Stimulated activated naive CD4-positive, alpha-beta T cell (primary cell): ENCODE results near the gene LAMP1.
"Not testable (repeated sequence)": the region's sequence is repeated elsewhere in the genome, so short reads cannot be mapped to it uniquely, and the experiment has no call there.

Experiments used
- DNase-seq, 6 experiments: peaks; one replicate each; lab custom pipeline; 2025; lab: John Stamatoyannopoulos, UW

Gene LAMP1

GRCh38 chr13:113297370-113298042 is 467 bp downstream of the LAMP1 start:
- peak; percentile 26 to 80 (median 58) for DNase-seq

DNA sequence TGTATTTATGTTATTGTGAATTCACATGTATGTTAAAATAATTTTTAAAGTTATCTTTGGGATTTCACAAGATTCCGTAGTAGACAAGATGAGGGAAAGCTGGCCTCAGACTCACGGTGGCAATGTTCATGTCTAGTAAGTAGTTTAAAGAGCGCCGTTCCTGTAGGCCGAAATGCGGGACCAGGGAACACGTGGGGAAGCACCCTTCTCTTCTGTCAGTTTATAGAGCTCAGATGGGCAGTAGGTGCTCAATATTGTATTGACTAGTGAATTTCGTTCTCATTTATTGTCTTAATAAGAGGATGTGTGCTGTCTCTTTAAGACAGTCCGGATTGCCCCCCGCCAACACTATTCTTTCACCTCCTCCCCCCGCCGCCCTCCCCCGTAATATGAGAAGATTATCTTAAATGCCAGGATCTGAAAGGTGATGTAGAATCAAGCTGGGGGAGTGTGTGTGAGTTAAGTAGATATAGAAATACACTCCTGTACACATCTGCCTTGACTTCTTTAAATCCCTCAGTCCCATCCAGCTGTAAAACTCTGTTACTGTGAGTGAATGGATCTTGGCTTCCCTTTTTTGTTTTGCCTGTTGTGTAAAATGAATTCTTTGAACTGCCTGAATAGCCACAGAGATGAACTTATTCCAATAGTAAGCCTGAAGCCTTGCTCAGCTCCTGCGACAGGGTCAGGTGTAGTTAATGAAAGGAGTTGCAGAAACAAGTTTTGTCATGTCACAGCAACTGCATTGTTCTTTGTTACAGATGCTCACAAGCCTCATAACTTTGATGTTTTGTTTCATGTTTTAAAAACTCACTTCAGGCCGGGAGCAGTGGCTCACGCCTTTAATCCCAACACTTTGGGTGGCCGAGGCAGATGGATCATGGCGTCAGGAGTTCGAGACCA is 1.3 kb downstream of the LAMP1 start:
- DNase-seq: no peak

GRCh38 chr13:113299951-113300350 is 2.9 kb downstream of the LAMP1 start:
- DNase-seq: no peak

GRCh38 chr13:113302986-113303385 is 5.9 kb downstream of the LAMP1 start:
- DNase-seq: no peak

DNA sequence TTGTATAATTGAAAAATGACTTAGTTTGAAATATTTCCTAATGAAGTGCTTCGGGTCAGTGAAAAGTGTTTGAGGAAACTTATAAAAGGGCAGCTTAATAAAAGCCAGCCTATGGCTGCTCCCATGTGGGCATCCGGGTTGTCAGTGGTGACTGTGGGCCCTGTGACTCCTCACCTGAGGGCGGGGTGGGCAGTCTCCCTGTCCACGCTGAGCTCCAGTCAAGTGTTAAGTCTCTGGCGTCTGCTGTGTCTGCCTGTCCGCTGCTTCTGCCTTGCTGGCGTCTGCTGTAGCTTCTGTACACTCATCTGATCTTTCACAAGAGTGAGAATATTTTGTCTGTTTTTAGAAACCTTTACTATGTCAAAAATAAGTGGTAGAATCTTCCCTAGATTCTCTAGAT is 7.1 kb downstream of the LAMP1 start:
- DNase-seq: no peak

DNA sequence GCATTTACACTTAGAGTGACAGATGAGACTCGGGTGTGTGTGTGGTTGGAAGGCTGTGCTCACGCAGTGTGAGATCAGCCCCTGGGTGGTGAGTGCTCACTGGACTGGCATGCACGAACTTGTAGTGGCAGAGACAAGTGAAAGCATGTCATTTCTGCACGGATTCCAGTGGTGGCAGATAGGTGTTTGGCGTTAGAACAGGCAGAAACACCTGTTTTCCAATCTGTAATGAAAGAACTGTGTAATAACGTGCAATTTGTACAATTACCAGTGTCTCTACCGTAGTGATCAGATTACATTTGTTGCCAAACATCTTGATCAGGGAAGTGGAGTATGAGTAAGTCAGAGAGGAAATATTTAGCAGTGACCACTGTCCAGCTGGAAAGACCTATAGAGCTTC is 8.2 kb downstream of the LAMP1 start:
- DNase-seq: no peak

DNA sequence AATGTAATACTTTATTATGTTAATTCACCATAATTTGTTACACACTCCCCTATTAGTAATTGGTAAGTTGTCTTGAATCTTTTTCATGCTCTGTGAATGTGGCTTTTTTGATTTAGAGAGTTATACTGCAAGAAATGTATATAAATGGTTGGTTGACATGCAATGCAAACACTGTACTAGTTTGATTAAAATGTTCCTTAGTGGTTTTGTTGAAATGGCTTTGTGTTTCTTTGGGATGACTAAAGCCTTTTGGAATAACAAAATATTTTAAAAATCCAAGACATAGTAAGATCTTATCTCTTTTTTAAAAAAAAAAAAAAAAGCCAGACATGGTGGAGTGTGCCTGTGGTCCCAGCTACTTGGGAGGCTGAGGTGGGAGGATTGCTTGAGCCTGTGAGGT is 10.5 kb downstream of the LAMP1 start:
- DNase-seq: no peak

DNA sequence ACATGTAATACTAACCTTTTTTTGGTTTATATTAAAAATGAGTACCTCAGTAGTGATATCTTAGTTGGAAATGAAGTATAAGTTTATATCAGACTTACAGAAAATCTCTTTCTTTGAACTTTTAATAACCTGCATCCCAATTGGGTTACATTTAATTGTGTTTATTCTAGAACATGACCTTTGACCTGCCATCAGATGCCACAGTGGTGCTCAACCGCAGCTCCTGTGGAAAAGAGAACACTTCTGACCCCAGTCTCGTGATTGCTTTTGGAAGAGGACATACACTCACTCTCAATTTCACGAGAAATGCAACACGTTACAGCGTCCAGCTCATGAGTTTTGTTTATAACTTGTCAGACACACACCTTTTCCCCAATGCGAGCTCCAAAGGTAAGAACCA is 12.4 kb downstream of the LAMP1 start:
- DNase-seq: no peak

DNA sequence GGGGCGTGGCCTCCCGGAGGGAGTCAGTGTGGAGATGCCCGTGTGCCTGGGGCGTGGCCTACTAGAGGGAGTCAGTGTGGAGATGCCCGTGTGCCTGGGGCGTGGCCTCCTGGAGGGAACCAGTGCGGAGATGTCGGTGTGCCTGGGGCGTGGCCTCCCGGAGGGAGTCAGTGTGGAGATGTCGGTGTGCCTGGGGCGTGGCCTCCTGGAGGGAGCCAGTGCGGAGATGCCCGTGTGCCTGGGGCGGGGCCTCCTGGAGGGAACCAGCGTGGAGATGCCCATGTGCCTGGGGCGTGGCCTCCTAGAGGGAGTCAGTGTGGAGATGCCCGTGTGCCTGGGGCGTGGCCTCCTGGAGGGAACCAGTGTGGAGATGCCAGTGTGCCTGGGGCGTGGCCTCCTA is 17.1 kb downstream of the LAMP1 start:
- not testable (repeated sequence) for DNase-seq

DNA sequence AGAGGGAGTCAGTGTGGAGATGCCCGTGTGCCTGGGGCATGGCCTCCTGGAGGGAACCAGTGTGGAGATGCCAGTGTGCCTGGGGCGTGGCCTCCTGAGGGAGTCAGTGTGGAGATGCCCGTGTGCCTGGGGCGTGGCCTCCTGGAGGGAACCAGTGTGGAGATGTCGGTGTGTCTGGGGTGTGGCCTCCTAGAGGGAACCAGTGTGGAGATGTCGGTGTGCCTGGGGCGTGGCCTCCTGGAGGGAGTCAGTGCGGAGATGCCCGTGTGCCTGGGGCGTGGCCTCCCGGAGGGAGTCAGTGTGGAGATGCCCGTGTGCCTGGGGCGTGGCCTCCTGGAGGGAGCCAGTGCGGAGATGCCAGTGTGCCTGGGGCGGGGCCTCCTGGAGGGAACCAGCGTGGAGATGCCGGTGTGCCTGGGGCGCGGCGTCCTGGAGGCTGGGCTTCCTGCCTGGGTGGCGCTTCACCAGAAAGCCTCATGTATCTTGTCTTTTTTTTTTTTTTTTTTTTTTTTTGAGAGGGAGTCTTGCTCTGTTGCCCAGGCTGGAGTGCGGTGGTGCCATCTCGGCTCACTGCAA is 17.9 kb downstream of the LAMP1 start:
- DNase-seq: not testable (repeated sequence)

- DNase-seq: no peak
Measured at GRCh38 chr13:113315992-113316391, 19.0 kb downstream of the LAMP1 start.

DNA sequence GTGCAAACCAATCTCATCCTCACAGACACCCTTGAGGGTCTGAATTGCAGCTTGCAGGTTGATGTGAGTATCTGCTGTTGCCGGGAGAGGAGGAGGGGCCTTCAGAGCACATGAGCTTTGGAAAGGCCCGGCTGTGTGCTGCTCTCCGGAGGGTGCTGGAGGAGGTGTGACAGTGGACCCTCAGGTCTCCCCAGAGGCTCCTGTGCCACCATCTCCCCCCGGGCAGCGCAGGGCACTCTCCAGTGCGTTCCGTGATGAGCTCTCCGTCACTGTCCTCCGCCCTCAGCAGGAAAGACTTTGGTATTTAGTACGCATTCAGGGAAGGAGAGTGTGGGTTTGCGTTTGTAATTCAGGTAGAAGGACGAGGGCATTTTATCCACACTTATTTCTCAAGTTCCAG is 20.0 kb downstream of the LAMP1 start:
- no peak for DNase-seq

DNA sequence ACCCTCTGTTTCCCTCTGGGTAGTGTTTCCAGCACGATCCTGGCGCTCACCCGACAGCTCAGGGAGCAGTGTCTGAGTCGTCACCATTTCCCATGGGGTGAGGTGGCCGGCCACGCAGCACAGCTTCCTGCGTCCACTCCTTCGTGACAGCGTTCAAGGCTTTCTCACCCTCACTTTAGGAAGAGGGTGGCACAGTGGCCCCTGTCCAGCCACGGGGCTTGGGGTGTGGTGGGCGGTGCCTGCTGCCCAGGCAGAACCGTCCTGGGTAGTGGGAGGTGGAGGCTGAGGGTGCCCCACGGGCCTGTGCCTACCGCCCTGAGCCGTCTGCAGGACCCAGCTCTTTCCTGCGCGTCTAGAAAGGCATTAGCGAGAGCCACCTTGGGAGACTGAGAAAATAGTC is 21.9 kb downstream of the LAMP1 start:
- DNase-seq: no peak

- DNase-seq: no peak
Measured at GRCh38 chr13:113319371-113319770, 22.3 kb downstream of the LAMP1 start.

DNA sequence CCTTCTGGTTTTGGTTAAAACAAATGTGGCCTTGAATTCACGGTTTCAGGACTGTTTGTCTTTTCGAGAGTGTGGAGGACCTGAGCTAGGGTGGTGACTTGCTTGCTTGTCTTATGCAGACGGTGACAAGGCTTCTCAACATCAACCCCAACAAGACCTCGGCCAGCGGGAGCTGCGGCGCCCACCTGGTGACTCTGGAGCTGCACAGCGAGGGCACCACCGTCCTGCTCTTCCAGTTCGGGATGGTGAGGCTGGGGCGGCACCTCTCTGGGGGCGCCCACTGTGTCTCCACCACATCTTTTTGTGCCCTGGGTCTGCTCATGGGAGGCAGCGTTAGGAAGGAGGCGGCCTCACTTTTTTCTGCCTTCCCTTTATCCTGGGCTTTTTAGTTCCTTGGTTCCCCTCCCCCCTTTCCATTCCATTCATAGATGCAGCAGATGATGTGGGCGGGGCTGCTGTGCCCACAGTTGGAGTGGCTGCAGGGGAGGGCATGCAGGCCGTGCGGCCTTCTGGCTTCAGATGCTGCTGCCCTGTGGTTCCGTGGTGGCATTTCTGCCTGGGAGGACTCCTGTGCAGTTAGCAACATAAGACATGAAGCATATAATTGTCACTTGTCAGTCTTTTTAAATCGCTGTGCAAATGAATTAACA is 23.3 kb downstream of the LAMP1 start:
- no peak for DNase-seq

DNA sequence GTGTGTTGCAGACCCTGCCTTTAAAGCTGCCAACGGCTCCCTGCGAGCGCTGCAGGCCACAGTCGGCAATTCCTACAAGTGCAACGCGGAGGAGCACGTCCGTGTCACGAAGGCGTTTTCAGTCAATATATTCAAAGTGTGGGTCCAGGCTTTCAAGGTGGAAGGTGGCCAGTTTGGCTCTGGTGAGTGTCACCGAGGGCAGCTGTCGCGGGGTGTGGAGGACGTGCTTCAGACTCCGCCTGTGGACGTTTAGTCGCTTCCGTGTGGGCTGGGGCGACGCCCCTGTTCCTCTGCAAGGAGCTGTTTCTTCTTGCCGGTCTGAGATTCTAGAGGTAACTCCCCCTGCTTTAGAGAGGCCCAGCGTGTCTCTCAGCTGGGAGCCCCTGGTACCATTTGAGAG is 24.5 kb downstream of the LAMP1 start:
- DNase-seq: no peak

GRCh38 chr13:113322043-113322461 is 25.0 kb downstream of the LAMP1 start:
- DNase-seq: no peak

DNA sequence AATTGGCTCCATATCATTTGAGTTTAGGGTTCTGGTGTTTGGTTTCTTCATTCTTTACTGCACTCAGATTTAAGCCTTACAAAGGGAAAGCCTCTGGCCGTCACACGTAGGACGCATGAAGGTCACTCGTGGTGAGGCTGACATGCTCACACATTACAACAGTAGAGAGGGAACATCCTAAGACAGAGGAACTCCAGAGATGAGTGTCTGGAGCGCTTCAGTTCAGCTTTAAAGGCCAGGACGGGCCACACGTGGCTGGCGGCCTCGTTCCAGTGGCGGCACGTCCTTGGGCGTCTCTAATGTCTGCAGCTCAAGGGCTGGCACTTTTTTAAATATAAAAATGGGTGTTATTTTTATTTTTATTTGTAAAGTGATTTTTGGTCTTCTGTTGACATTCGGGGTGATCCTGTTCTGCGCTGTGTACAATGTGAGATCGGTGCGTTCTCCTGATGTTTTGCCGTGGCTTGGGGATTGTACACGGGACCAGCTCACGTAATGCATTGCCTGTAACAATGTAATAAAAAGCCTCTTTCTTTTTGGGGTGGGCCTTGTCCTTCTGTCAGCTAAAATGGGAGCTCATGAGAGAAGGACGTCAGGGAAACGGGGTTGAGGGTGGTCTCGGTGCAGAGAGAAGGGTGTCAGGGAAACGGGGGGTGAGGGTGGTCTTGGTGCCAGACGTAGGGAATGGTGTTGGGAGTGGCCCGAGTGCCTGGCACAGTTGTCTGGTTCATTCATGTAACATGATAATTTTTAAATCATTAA is 26.0 kb downstream of the LAMP1 start:
- no peak for DNase-seq

GRCh38 chr13:113323869-113324268 is 26.8 kb downstream of the LAMP1 start:
- no peak for DNase-seq

DNA sequence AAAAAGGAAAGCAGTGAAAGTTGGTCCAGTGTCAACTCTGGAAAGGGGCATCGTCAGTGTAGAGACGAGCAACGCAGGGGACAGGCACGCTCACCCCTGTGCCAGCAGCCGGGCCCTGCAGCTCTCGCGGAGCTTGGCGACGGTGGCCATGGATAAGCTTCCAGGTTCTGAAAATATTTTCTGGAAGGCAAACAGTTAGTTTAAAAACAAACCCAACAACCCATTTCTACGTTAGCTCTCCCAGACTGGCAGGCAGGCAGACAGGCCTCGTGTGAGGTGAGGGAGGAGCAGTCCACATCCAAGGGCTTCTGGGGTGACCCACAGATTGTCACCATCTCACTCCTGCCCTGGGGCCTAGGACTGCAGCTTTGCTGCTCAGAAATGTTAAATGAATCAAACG is 27.4 kb downstream of the LAMP1 start:
- DNase-seq: no peak

GRCh38 chr13:113325779-113326178 is 28.7 kb downstream of the LAMP1 start:
- DNase-seq: no peak

DNA sequence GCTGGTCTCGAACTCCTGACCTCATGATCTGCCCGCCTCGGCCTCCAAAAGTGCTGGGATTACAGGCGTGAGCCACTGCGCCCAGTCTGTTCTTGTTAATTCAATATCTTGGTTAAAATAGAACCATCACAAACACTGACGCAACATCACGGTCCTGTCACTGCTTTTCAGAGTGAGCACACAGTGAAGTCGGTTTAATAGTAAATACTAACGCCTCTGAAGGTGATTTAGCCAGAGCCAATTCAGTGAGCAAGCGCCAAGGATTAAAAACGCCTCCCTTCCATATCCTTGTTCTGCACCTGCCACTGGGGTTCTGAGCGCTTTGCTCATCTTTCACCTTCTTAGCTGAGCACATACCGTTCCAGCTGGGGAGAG is 30.3 kb downstream of the LAMP1 start:
- no peak for DNase-seq
